NCI-H2227 (cell line): ENCODE data around the gene PIGW.
A peak's percentile ranks its signal among the peaks of the same experiment; 100 is the strongest.

Source experiments
- DNase-seq: peaks from one replicate; lab custom pipeline; 2025; ENCODE audit not compliant: unreplicated experiment; lab: John Stamatoyannopoulos, UW

Gene PIGW

GRCh38 chr17:36534840-36535668, at the start of gene PIGW, which contains the start of gene MYO19:
TSS of gene PIGW (plus strand) at chr17:36534987. CDS start at chr17:36537102, 2,115 bp downstream.
TSS of gene MYO19 (minus strand) at chr17:36534868. CDS start at chr17:36532538, 2,330 bp downstream.
- peak; percentile 91 for DNase-seq

DNA sequence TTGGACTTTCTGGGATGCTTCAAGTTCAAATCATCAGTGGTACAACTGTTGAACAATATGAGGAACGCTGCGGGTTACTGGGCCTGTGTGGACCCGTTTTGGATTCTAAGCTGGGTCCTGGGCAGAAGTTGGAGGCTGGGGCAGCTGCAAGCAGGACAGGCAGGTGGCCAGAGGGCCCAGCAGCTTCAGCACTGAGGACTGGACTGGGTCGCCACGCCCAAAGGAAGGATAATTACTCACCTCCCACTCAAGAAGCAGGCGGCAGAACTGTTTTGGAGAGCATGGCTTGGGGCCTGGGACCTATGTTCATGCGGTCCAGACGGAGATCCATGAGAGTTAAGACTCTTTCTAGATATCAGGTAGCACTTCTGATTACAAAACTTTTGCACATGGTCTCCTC, 49.8 kb upstream of the PIGW start:
- DNase-seq = no peak

DNA sequence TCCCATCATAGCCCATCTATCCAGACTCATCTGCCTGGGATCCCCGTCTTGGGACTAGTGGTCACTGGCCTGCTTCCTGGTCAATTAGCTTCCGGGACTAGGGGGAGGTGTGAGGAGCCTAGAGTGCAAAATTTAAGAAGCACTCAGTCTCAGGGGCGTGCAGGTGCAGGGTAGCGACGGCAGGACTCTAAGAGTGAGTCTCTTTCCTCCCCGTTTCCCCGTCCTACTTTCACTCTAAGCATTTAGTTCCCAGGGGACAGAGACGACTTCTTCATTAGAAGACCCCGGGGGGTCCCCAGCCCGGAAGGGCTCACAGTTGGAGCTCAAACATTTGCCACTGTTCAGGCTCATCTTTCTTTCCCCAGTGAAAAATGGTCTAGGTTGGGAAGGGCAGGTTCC, 49.0 kb upstream of the PIGW start:
- DNase-seq = no peak

DNA sequence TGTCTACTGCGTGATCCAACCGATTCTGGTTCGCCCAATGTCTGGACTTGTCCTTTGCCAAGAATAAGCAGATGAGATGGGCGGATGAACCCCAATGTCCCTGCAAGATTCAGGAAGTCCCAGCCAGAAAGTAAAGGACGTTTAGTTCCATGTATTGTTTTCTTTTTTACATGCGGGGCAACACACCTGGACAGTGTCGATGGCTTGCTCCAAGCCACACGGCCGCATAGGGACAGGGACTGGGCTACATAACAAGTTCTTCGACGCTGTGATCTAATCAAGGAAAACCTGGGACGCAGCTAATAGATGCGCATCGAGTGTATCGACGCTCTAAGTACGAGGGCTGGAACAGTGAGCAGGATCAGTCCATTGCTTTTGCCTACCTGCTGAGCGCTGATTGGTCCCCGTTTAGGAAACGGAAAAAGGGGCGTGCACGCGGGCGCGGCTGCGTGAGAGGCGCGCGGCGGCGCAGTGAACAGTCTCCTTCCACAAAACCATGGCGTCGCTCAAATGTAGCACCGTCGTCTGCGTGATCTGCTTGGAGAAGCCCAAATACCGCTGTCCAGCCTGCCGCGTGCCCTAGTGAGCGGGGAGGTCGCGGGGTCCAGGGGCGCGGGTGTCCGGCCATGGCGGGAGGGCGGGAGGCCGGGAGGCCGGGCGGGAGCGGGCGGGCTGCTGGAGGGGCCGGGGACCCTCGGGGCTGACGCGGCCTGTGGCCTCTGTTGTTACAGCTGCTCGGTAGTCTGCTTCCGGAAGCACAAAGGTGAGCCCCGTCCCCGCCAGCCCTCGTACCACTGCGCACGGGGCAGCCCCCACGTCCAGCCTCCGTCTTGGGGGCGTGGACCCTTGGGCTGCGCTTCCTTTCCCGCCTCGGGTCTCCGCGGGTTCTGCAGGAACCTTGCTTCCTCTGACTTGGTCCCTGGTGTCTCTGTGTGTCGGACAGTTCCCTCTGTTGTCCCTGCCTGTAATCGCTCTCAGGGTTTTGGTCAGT, 48.3 kb upstream of the PIGW start, which contains the start of gene ZNHIT3:
TSS of gene ZNHIT3 (plus strand) at position 478 of the 991 bp plus-strand sequence. CDS start at position 497, 19 bp downstream.
- peak; percentile 94 for DNase-seq

DNA sequence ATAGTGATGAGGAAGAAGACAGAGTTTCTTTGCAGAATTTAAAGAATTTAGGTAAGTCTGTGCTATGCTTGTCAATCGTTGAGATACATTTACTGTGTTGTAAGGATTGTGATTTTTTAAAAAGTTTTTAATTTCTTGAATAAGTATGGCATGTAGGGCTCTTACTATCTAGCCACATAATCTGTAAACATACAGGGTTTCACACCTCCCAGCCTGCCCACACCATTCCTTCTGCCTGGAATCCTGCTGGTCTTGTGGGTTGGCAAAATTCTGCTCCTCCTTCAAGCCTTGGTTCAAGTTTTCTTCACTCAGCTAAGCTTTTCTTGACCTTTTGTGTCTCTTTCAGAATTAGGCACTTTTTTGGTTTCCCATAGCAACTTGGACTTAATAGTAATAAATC, 40.8 kb upstream of the PIGW start:
- no peak for DNase-seq

DNA sequence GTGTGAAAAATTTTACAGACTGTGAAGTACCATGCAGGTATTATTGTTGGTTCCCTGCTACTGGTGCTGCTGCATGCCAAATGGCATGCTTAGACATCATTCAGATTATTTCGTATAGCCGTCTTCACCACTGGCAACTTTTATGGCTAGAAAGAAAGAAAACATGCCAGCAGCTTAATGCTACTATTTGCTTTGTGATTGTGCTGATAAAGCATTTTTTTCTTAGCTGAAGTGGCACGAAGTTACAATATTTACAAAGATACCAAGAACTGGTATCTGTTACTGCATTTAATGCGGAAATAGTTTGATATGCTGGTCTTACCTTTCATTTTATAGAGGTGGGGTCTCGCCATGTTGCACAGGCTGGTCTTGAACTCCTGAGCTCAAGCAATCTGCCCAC, 40.1 kb upstream of the PIGW start:
- DNase-seq = no peak

- no peak for DNase-seq
Observed at GRCh38 chr17:36495076-36495578, 39.7 kb upstream of the PIGW start.

DNA sequence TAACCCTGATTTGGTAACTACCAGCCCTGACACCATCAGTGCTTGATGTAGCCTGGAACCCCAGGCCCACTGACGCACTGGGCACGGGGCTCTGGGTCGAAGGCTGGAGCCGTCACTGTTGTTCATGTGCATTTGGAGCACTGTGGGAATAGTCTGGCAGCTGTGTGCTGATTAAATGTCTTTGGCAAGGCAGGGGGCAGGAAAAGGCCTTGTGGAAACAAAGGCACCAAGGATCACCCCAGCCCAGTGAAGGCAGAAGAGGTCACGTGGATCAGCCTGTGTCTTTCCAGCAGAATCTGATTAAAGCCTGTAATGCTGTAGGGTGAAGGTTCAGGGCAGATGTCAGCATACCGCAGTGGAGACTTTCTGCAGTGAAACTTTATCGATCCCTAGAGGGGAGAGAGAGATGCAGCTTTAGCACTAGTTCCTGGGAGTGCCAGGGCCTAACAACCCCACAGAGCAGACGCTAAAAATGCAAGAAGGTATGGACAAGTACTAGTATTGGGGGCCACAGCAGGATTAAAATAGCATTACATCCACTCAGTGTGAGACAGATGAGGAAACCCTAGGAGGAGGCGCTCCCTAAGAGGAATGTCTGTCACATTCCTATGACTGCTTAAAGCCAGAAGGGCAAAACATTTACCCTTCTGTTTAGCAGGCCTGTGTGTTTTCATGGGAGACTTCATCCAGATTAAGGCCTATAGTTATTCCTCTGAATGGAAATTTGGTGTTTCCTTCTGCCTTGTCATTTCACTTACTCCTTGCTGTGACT, 38.6 kb upstream of the PIGW start:
- DNase-seq = no peak

DNA sequence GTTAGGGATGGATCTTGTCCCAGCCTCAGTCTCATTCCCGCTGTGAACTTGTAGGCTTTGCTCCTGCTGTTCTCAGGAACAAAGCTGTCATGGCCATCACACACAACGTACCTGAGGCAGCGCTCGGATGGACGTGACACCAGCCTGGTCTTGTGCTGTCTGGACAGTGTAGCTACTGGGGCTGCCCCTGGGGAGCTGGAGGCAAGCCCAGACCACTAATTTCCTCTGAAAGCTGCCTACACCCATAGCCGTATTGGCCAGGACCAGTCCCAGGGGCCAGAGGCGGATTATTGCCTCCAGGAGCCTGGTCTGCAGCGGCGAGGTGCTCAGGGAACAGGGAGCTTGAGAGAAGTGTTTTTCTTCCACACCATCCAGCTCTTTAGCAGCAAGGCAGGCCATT, 36.6 kb upstream of the PIGW start:
- DNase-seq = no peak

DNA sequence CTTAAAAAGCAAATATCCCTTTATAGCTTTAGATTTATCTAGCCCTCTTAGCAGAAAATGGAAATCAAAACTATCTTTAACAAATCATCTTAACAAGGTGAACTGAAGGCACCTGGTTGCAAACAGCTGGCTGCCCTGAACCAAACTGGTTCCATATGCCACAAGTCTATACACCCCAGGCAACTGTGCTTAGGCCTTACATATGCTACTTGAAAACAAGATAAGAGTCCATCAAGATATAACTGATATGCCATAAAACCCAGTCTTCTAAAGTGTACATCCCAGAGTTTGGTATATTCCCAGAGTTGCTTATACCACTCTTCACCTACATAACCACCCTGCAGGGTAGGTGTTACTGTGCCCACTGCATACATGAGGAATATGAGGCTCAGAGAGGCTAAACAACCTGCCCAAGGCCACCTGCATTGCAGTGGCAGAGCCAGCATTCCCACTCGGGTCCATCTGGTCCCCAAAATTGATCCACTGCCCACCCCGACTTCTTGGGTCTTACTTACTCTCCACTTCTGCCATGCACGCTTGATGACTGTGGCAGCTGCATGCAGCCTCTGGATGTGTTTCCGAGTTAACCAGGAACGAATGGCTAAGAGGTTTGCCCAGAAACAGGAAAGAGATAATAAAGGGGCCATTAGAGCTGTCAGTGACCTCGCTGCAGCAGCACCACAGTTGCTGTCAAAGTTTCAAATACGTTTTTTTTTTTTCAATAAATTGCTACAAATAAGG, 36.1 kb upstream of the PIGW start:
- DNase-seq = no peak

DNA sequence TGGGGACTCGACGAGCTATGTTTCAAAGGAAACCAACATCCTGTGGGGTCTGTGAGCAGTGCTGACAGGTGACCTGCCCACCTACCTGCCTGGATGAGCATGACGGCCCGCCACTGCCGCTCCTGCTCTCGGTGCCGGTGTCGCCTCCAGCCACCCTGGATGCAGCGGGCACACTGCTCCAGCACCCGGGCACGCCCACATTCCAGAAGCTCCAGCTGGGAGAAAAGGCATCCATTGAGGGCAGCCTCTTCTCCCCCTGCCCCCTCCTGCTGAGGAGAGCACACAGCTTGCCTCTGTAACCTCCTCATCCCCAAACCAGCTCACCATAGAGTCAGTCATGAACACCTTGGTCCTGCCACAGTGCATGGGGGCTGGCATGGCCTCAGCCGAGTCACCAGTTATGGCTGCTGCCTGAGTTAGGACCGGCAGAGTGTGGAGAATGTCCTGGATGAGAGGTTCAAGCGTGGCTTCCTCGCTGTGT, 34.0 kb upstream of the PIGW start:
- no peak for DNase-seq

DNA sequence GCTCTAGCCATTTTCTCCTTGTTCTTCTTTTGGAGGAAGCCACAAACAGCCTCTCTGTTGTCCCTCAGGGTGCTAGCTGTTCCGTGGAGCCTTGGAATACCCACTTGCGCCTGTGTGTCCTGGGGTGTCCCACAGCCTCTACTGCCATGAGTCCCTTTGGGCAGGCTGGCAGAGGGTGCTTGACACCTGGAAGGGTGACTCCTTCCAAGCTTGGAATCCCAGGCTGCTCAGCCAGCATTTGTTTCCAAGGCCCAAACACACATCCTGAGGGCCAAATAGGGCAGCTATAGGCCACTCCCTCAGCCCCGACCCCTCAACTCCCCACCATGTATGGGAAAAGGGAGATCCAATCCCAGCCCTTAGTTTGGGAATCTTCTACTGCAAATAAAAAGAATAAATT, 33.4 kb upstream of the PIGW start:
- DNase-seq = no peak

DNA sequence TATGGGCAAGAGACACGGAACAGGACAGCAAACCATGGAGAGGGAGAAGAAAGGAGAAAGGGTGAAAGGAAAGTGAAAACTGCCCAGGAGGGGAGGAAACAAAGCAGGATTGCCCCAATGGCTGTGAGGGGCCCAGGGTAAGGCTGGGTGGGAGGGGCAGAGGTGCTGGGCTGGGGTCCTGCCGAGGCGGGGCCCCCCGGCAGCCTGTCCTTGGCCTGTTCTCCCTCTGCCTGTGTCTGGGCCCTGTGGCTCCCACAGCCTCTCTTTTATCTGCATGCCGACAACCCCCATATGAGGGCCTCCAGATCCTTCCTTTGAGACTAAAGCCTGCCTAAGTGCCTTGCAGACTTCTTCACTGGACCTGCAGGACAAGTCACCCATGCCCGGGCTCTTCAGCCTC, 32.8 kb upstream of the PIGW start:
- DNase-seq = no peak

DNA sequence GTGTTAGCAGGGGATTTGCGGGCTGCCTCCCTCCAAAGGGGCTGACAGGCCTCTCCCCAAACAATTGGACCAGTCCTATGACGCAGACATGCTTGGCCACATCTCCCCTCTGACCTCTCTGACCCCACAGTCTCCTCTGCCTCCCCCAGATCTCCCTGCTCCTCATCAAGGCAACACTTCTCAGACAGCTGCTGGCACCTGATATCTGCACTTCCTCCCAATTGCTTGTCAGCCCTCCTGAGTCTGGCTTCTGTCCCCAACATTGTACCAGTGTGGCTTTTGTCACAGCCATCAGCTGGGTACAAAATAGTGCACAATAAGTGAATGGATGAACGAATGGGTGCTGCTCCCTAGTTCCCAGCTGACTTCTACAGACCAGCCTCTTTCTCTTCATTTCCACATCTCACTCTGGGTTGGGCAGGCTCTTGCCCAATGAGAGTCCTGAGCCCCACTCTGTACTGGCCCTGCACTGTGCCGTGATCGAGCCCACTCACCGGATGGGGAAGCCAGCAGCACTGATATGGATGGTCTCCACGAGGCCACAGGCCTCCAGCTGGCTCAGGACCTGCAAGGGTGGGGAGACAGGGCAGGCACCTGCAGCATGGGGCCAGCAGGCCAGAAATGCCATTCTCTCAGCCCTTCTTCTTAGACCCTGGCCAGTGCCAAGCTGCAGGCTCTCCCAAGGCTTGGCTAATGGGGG, 31.2 kb upstream of the PIGW start:
- DNase-seq = no peak

GRCh38 chr17:36504156-36504545, 30.6 kb upstream of the PIGW start:
- DNase-seq = no peak

DNA sequence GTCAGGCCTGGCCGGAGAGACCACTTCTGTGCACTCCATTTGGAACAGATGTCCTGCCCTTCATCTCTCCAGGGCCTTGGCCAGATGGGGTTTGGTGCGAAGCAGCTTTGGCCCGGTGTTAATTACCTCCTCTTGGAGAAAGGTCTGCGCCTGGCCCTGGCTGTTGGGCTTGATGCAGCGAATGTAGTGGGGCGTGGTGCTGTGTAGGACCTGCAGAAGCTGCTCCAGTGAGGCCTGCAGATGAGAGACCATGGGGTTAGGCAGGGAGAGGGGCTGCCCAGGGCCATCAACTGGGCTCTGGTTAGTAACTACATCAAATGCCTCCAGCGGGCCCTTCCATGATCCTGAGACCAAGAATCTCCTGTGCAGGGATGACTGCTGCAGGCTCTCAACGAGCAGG, 29.6 kb upstream of the PIGW start:
- DNase-seq = no peak

- no peak for DNase-seq
Observed at GRCh38 chr17:36506249-36506826, 28.4 kb upstream of the PIGW start.

DNA sequence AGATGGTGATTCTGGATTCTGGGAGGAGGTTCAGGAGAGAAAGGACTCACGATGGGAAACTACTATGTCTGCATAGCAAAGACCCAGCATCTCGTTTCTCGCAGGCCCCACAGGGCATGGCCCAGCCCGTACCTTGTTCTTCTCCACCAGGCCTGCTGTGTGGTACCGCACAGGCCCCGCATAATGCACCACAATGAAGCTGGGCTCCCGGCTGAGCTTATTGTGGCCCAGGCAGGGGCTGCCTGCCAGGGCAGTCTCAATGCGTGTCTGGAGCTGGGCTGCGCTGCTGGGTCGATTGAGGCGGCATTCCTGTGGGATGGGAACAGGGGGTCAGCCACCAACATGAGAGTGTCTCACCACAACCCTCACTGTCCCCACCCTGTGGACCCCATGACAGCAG, 28.0 kb upstream of the PIGW start:
- DNase-seq = no peak

DNA sequence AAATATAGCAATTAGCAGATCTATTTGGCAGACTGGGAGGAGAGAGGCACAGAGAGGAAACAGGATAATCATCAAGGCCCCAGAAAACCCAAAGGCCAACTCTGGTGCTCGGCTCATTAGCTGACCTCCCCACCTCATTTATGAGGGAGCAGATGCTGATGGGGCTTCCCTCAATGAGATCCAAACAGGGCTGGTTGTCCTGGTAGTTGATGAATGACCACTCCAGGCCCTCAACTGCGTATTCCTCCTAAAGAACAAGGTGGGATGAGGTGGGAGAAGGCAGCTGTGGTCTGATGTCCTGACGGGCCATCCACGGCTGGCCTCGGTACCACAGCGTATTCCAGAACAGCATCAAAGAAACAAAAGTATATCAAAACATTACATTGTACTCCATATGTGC, 27.5 kb upstream of the PIGW start:
- DNase-seq = no peak
